Tibial artery (tissue), 4 donors: Measurements from ENCODE around the gene IL1RAPL2.

Source experiments
- DNase-seq, 2 donors: peaks; one replicate each; pipeline ENCODE4 v3.0.0-alpha.2; 2019
- H3K27ac ChIP-seq, 2 donors: fragments of 200-600 bp; sonication (generic) in 1 of 2; 1 replicate in 1 of 2; 2 replicates in 1 of 2; pipeline ENCODE4 v1.5.1; 2018 to 2019; ENCODE audit warnings: mild to moderate bottlenecking in 1 of 2
- H3K27me3 ChIP-seq, 2 donors: fragments of 200-600 bp; sonication (generic) in 1 of 2; one replicate each; pipeline versions ENCODE4 v1.5.1 to v1.6.0; 2016 to 2019
- H3K36me3 ChIP-seq, 3 donors: fragments of 200-600 bp; sonication (generic) in 2 of 3; one replicate each; pipeline ENCODE4 v1.5.1; 2016 to 2019; ENCODE audit warnings: mild to moderate bottlenecking in 2 of 3
- H3K4me1 ChIP-seq, 4 donors: fragments of 200-600 bp; sonication (generic) in 2 of 4; 1 replicate in 3 of 4; 2 replicates in 1 of 4; pipeline ENCODE4 v1.5.1; 2016 to 2019
- H3K4me3 ChIP-seq, 2 donors: fragments of 200-600 bp; sonication (generic) in 1 of 2; 1 replicate in 1 of 2; 2 replicates in 1 of 2; pipeline ENCODE4 v1.5.1; 2018 to 2019; ENCODE audit warnings: mild to moderate bottlenecking in 2 of 2
- H3K9me3 ChIP-seq, 3 donors: fragments of 200-600 bp; sonication (generic) in 1 of 3; one replicate each; pipeline ENCODE4 v1.5.1; 2016 to 2019
- CTCF ChIP-seq, 2 experiments: fragments of 200-600 bp in 1 of 2; fragments of 450-650 bp in 1 of 2; IDR thresholded peaks; one replicate each; pipeline ENCODE4 v1.5.1; 2017 to 2019; ENCODE audit warnings: antibody characterized with exemption in 2 of 2, mild to moderate bottlenecking in 1 of 2, moderate library complexity in 1 of 2
- intact Hi-C: fragments of 100-400 bp; cut with DNase I; formaldehyde crosslinking; loops from one replicate; pipeline ENCODE4 v1.15.0; 2023; ENCODE audit warnings: low total_unique reads

IL1RAPL2 gene

GRCh38 chrX:105618393-105619101, 1052.5 kb downstream of the IL1RAPL2 start:
- Histone ChIP-seq H3K9me3 (no peaks in the 10 kb centered on the region), H3K27me3 (no peaks in the 10 kb centered on the region), H3K36me3 (no peaks in the 10 kb centered on the region), H3K4me1 (no peaks in the 10 kb centered on the region), H3K27ac (no peak overlapping the region), H3K4me3 (no peak overlapping the region)
- DNase-seq = no peak
- no peak for TF ChIP-seq CTCF (IDR thresholded peaks at IDR 0.05)
- intact Hi-C loops = no loop called here

GRCh38 chrX:105634180-105634579, 1068.2 kb downstream of the IL1RAPL2 start:
- Histone ChIP-seq H3K27ac (no peak overlapping the region), H3K4me1 (no peaks in the 10 kb centered on the region), H3K36me3 (no peaks in the 10 kb centered on the region), H3K4me3 (no peak overlapping the region), H3K9me3 (no peaks in the 10 kb centered on the region), H3K27me3 (no peaks in the 10 kb centered on the region)
- DNase-seq = no peak
- intact Hi-C loops = no loop called here
- no peak for TF ChIP-seq CTCF (IDR thresholded peaks at IDR 0.05)

GRCh38 chrX:105635794-105636193, 1069.8 kb downstream of the IL1RAPL2 start:
- DNase-seq = no peak
- Histone ChIP-seq H3K36me3 (no peaks in the 10 kb centered on the region), H3K9me3 (no peaks in the 10 kb centered on the region), H3K4me1 (no peaks in the 10 kb centered on the region), H3K4me3 (no peak overlapping the region), H3K27ac (no peak overlapping the region), H3K27me3 (no peaks in the 10 kb centered on the region)
- intact Hi-C loops = no loop called here
- TF ChIP-seq CTCF (IDR thresholded peaks at IDR 0.05) = no peak

GRCh38 chrX:105636667-105637066, 1070.7 kb downstream of the IL1RAPL2 start:
- Histone ChIP-seq H3K36me3 (no peaks in the 10 kb centered on the region), H3K4me3 (no peak overlapping the region), H3K9me3 (no peaks in the 10 kb centered on the region), H3K27me3 (no peaks in the 10 kb centered on the region), H3K4me1 (no peaks in the 10 kb centered on the region), H3K27ac (no peak overlapping the region)
- intact Hi-C loops = no loop called here
- DNase-seq = no peak
- TF ChIP-seq CTCF (IDR thresholded peaks at IDR 0.05) = no peak

GRCh38 chrX:105645667-105646357, 1079.8 kb downstream of the IL1RAPL2 start:
- intact Hi-C loops = no loop called here
- no peaks in the 10 kb centered on the region for H3K27me3 ChIP-seq
- no peak for DNase-seq
- H3K27ac ChIP-seq = no peak overlapping the region
- no peak for TF ChIP-seq CTCF (IDR thresholded peaks at IDR 0.05)
- no peaks in the 10 kb centered on the region for H3K36me3 ChIP-seq
- H3K9me3 ChIP-seq = no peaks in the 10 kb centered on the region
- H3K4me3 ChIP-seq = no peak overlapping the region
- no peaks in the 10 kb centered on the region for H3K4me1 ChIP-seq
